K562 (cell line): Measurements from ENCODE around the gene MIEN1. TPM values are rescaled to one million over a fixed set of nuclear protein-coding genes. Genes with fewer than 3 reads are reported as not detected.

Experiments used
- ATAC-seq: fragments of 200-7000 bp; cut with Tn5 transposase; 3 replicates; pipeline ENCODE4 v1.9.1; 2020; ENCODE audit warnings: moderate library complexity
- BruUV-seq: library from RNA; stranded (reverse); fragments of 400-500 nt; replicated peaks from 2 replicates; lab custom pipeline; 2021; lab: Mats Ljungman, UMichigan
- CTCF ChIA-PET: fragments of 300-600 bp; formaldehyde crosslinking; extraction: SDS; loops from one replicate; lab custom pipeline; 2021; ENCODE audit warnings: low intra/inter-chr PET ratio; lab: Yijun Ruan, JAX
- POLR2A ChIA-PET: fragments of 300-600, 350-650 bp; sonication (Branson Sonifier 250); formaldehyde crosslinking; extraction: SDS; loops from one replicate; lab custom pipeline; 2021; ENCODE audit warnings: antibody characterized with exemption, inconsistent platforms; lab: Yijun Ruan, JAX
- DNase-seq, 4 experiments: peaks; one replicate each; pipeline versions ENCODE4 v3.0.0 to v3.0.0-alpha.2; 2011 to 2018; ENCODE audit warnings: low spot score in 3 of 4, mixed read lengths in 3 of 4; ENCODE audit errors: extremely low read depth in 1 of 4
- FAIRE-seq: peaks from 2 replicates; lab custom pipeline; 2011; peaks lifted over from hg19 to GRCh38; lab: Jason Lieb, UNC
- H2AFZ ChIP-seq: 2 replicates; pipeline ENCODE4 v1.6.0; 2011; ENCODE audit warnings: low read depth, low read length, control low read depth, inconsistent platforms
- H3K27ac ChIP-seq: fragments of 200-600 bp; 3 replicates; pipeline ENCODE4 v1.8.0; 2011; ENCODE audit warnings: low read depth, mild to moderate bottlenecking, control low read depth, inconsistent platforms, low read length, moderate library complexity, mixed read lengths; ENCODE audit errors: extremely low read depth
- H3K27me3 ChIP-seq, 2 experiments: fragments of 300-600 bp in 1 of 2; 2 replicates in 1 of 2; 3 replicates in 1 of 2; pipeline versions ENCODE4 v1.6.0 to v1.8.0; 2011; ENCODE audit warnings: inconsistent platforms in 2 of 2, low read length in 2 of 2, mild to moderate bottlenecking in 1 of 2, mixed read lengths in 1 of 2, moderate library complexity in 1 of 2; ENCODE audit not compliant: control insufficient read depth in 2 of 2, insufficient read depth in 2 of 2
- H3K36me3 ChIP-seq: fragments of 300-600 bp; 3 replicates; pipeline ENCODE4 v1.8.0; 2011; ENCODE audit warnings: mild to moderate bottlenecking, low read length, inconsistent platforms; ENCODE audit not compliant: control insufficient read depth, insufficient read depth
- H3K4me1 ChIP-seq, 2 experiments: fragments of 200-600 bp in 1 of 2; replicated peaks in 1 of 2; 2 replicates in 1 of 2; 3 replicates in 1 of 2; pipeline versions ENCODE4 v1.5.1 to v1.8.0; 2011; ENCODE audit warnings: inconsistent platforms in 2 of 2, low read length in 2 of 2, mild to moderate bottlenecking in 1 of 2, mixed read lengths in 1 of 2, moderate library complexity in 1 of 2; ENCODE audit not compliant: control insufficient read depth in 2 of 2, insufficient read depth in 2 of 2
- H3K4me2 ChIP-seq: 2 replicates; pipeline ENCODE4 v1.6.1; 2011; ENCODE audit warnings: low read length, control low read depth, inconsistent platforms, mixed read lengths; ENCODE audit not compliant: insufficient read depth
- H3K4me3 ChIP-seq: fragments of 200-600 bp; sonication (generic), shearing (Covaris generic); 2 replicates; pipeline ENCODE4 v1.5.1; 2016; ENCODE audit warnings: control low read depth, inconsistent platforms
- H3K79me2 ChIP-seq: fragments of 200-600 bp; 3 replicates; pipeline ENCODE4 v1.8.0; 2011; ENCODE audit warnings: low read length, inconsistent platforms; ENCODE audit not compliant: control insufficient read depth, insufficient read depth
- H3K9ac ChIP-seq, 2 experiments: 2 replicates each; pipeline versions ENCODE4 v1.6.0 to v1.6.1; 2011; ENCODE audit warnings: low read depth in 2 of 2, low read length in 2 of 2, control low read depth in 1 of 2, inconsistent platforms in 1 of 2, mild to moderate bottlenecking in 1 of 2, mixed read lengths in 1 of 2; ENCODE audit not compliant: insufficient read depth in 1 of 2
- H3K9me1 ChIP-seq: one replicate; pipeline ENCODE4 v1.6.0; 2011; ENCODE audit warnings: inconsistent platforms, mild to moderate bottlenecking, low read length, moderate library complexity; ENCODE audit not compliant: control insufficient read depth, insufficient read depth
- H3K9me3 ChIP-seq: replicated peaks from 2 replicates; pipeline ENCODE4 v1.5.1; 2011; ENCODE audit warnings: low read depth, low read length, inconsistent platforms; ENCODE audit not compliant: control insufficient read depth, insufficient read depth
- H4K20me1 ChIP-seq: replicated peaks from 2 replicates; pipeline ENCODE4 v1.6.1; 2011; ENCODE audit warnings: low read length, inconsistent platforms, mixed read lengths; ENCODE audit not compliant: control insufficient read depth, insufficient read depth
- BRD9 ChIP-seq: fragments of 450-650 bp; IDR thresholded peaks from 2 replicates; pipeline ENCODE4 v1.6.1; 2018; ENCODE audit warnings: low read depth; ENCODE audit not compliant: partially characterized antibody
- MYC ChIP-seq, 2 experiments: fragments of 250-450 bp in 1 of 2; sonication (Bioruptor Pico) in 1 of 2; IDR thresholded peaks; 2 replicates each; pipeline versions ENCODE4 v1.5.1 to v1.6.1; 2012 to 2021; ENCODE audit warnings: low read depth in 2 of 2, borderline replicate concordance in 1 of 2, improper control_type of control experiment in 1 of 2, low read length in 1 of 2, mild to moderate bottlenecking in 1 of 2, moderate library complexity in 1 of 2
- PHF8 ChIP-seq: fragments of 200-600 bp; sonication (generic); IDR thresholded peaks from 2 replicates; pipeline ENCODE4 v1.6.1; 2012; ENCODE audit warnings: mixed run types, mild to moderate bottlenecking, inconsistent platforms, low read length, moderate library complexity, borderline replicate concordance
- WGBS: fragments of 100-300 bp; shearing (Covaris generic); methylation state at CpG from one replicate; pipeline ENCODE4 v1.1.6; 2016; ENCODE audit warnings: low coverage, mixed read lengths; ENCODE audit not compliant: insufficient coverage; ENCODE audit errors: missing lambda C conversion rate; 5-methylcytosine and 5-hydroxymethylcytosine counted together
- in situ Hi-C: fragments of 300-500 bp; cut with MboI; formaldehyde crosslinking; loops from 4 replicates; pipeline ENCODE4 v1.15.0; 2018; ENCODE audit warnings: inconsistent platforms, mixed read lengths
- intact Hi-C: fragments of 100-400 bp; cut with micrococcal nuclease; formaldehyde crosslinking; loops from 2 replicates; pipeline ENCODE4 v1.14.2; 2022
- polyA plus RNA-seq, 8 experiments: library from polyadenylated mRNA; depleted of rRNA in 4 of 8; stranded (reverse) in 5 of 8; unstranded in 3 of 8; fragments of >200 nt; fragmentation: Nextera tagmentation in 2 of 8; fragmentation: Illumina TruSeq in 1 of 8; extraction: Ambion mirVana in 2 of 8; extraction: Trizol in 1 of 8; gene quantifications; 2 replicates each; pipeline versions ENCODE4 v1.2.1 to v1.2.3, GENCODE V29; 2011 to 2014; ENCODE audit warnings: inconsistent platforms in 1 of 8, missing spikeins in 1 of 8
- total RNA-seq, 7 experiments: library from RNA; depleted of rRNA in 6 of 7; stranded (reverse); fragments of >200 nt in 6 of 7; fragmentation: Illumina TruSeq in 2 of 7; extraction: Trizol in 2 of 7; gene quantifications; 2 replicates each; pipeline versions ENCODE4 v1.2.1 to v1.2.3, GENCODE V29; 2011 to 2021; ENCODE audit warnings: low replicate concordance in 1 of 7
- TF ChIP-seq, protein P1 (sequence below): fragments of 200-800 bp; sonication (Bioruptor generic); IDR thresholded peaks from 2 replicates; pipeline ENCODE4 v1.6.1; 2017; ENCODE audit warnings: missing genetic modification characterization, missing compliant biosample characterization
- TF ChIP-seq, protein P2 (sequence below), 2 experiments: IDR thresholded peaks; 2 replicates each; pipeline ENCODE4 v1.6.1; 2011; ENCODE audit warnings: borderline replicate concordance in 1 of 2, control low read depth in 1 of 2, low read depth in 1 of 2, low read length in 1 of 2, mild to moderate bottlenecking in 1 of 2, mixed read lengths in 1 of 2, moderate library complexity in 1 of 2; ENCODE audit not compliant: insufficient read depth in 1 of 2, insufficient read length in 1 of 2, poor library complexity in 1 of 2, severe bottlenecking in 1 of 2; ENCODE audit errors: extremely low read depth in 1 of 2

The MIEN1 gene
- total and polyA plus RNA-seq, 9 of the 15 experiments (the other 6 are each of a cell fraction or from before 2014, with no cell fraction given) = 61.3 to 142 (median 78.9) TPM

DNA sequence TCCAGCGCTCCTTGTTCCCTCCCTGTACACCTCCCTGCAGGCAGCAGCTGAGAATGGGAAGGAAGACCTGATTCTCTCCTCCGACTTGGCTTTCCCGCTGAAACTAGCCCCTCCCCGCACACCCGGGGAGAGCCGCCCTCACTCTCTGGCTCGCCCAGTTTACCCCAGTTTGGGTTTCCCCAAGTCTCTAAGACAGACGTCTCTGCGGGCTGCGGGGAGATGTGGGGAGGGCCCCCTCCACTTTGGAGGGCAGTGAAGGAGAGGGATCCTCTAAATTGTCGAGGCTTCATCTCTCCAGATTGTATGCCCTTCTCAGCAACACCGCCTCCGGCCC is 8.2 kb upstream of the MIEN1 start:
- no peaks in the 10 kb centered on the region for H3K27me3 ChIP-seq
- no peaks in the 10 kb centered on the region for H3K36me3 ChIP-seq
- ChIA-PET CTCF (no interaction called here), POLR2A (no interaction called here)
- H3K27ac ChIP-seq = no peak overlapping the region
- no peaks in the 10 kb centered on the region for H3K9me3 ChIP-seq
- H3K9me1 ChIP-seq = no peaks in the 10 kb centered on the region
- TF ChIP-seq, protein P1, sequence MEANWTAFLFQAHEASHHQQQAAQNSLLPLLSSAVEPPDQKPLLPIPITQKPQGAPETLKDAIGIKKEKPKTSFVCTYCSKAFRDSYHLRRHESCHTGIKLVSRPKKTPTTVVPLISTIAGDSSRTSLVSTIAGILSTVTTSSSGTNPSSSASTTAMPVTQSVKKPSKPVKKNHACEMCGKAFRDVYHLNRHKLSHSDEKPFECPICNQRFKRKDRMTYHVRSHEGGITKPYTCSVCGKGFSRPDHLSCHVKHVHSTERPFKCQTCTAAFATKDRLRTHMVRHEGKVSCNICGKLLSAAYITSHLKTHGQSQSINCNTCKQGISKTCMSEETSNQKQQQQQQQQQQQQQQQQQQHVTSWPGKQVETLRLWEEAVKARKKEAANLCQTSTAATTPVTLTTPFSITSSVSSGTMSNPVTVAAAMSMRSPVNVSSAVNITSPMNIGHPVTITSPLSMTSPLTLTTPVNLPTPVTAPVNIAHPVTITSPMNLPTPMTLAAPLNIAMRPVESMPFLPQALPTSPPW (CRISPR knock-in tag) = peak; percentile 4; the same call in 1 of the 2 replicates
- TF ChIP-seq MYC (IDR thresholded peaks at IDR 0.05; ENCODE audit: low read depth, low read length) (no peak), MYC (CRISPR knock-in tag; IDR thresholded peaks at IDR 0.05; ENCODE audit: borderline replicate concordance, low read depth) (no peak), BRD9 (no peak), PHF8 (peak; percentile 5; the same call in 1 of the 2 replicates)
- TF ChIP-seq, protein P2, sequence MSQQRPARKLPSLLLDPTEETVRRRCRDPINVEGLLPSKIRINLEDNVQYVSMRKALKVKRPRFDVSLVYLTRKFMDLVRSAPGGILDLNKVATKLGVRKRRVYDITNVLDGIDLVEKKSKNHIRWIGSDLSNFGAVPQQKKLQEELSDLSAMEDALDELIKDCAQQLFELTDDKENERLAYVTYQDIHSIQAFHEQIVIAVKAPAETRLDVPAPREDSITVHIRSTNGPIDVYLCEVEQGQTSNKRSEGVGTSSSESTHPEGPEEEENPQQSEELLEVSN (IDR thresholded peaks at IDR 0.05; ENCODE audit: borderline replicate concordance in 1 of 2, extremely low read depth in 1 of 2, insufficient read depth in 1 of 2, insufficient read length in 1 of 2, low read depth in 1 of 2, low read length in 1 of 2, poor library complexity in 1 of 2, severe bottlenecking in 1 of 2) = peak in 1 of 2 experiments; percentile 73
- WGBS = 3% methylated on average over 13 of the region's 13 CpGs
- H3K4me2 ChIP-seq = peak overlapping the region; percentile 69
- no peak for FAIRE-seq
- H3K4me3 ChIP-seq = peak overlapping the region; percentile 44
- intact Hi-C loops = no loop called here
- ATAC-seq = peak; percentile 62
- DNase-seq = peak in 3 of 4 experiments; percentile 45 to 58 (median 49)
- no peaks in the 10 kb centered on the region for H4K20me1 ChIP-seq
- H2AFZ ChIP-seq = peak overlapping the region; percentile 74
- H3K9ac ChIP-seq = peak overlapping the region in 1 of 2 experiments; percentile 80; a peak in 3 of 4 replicates
- in situ Hi-C loops = no loop called here
- H3K4me1 ChIP-seq = peaks cover 20 to 49% of the 10 kb centered on the region in 2 experiments
- H3K79me2 ChIP-seq = no peaks in the 10 kb centered on the region
- no TSS peak for BruUV-seq
